Cardiac muscle cell (in vitro differentiated cells and primary cell): ENCODE data around the gene OR2G6. TPM values are rescaled to one million over a fixed set of nuclear protein-coding genes. Genes with fewer than 3 reads are reported as not detected.

Source experiments
- DNase-seq, 2 donors: peaks; one replicate each; pipeline versions ENCODE4 v3.0.0 to v3.0.0-alpha.2; 2010 to 2017; ENCODE audit warnings: low read depth in 1 of 2, low spot score in 1 of 2
- H3K27ac ChIP-seq: fragments of 200-600 bp; sonication (generic); 2 replicates; pipeline ENCODE4 v1.5.1; 2016
- H3K27me3 ChIP-seq: fragments of 200-600 bp; sonication (generic); 2 replicates; pipeline ENCODE4 v1.6.0; 2016; ENCODE audit warnings: control low read depth
- H3K36me3 ChIP-seq: fragments of 200-600 bp; sonication (generic); 2 replicates; pipeline ENCODE4 v1.5.1; 2016; ENCODE audit warnings: control low read depth
- H3K4me1 ChIP-seq: fragments of 200-600 bp; sonication (generic); 2 replicates; pipeline ENCODE4 v1.8.1; 2017; ENCODE audit warnings: low read depth, mild to moderate bottlenecking, mixed run types
- H3K4me3 ChIP-seq: fragments of 200-600 bp; sonication (generic); 2 replicates; pipeline ENCODE4 v1.5.1; 2016; ENCODE audit warnings: mild to moderate bottlenecking
- H3K9me3 ChIP-seq: fragments of 200-600 bp; sonication (generic); 2 replicates; pipeline ENCODE4 v1.5.1; 2017; ENCODE audit warnings: low read depth, mild to moderate bottlenecking, control low read depth
- polyA plus RNA-seq: library from polyadenylated mRNA; unstranded; fragments of >200 nt; fragmentation: Nextera tagmentation; extraction: Ambion mirVana; gene quantifications from 2 replicates; pipeline ENCODE4 v1.2.1, GENCODE V29; 2016
- total RNA-seq: library from RNA; depleted of rRNA; stranded (reverse); fragments of >200 nt; gene quantifications from 2 replicates; pipeline ENCODE4 v1.2.3, GENCODE V29; 2016
- TF ChIP-seq, protein P1 (sequence below): IDR thresholded peaks from 2 replicates; pipeline ENCODE4 v1.5.1; 2012; ENCODE audit warnings: low read depth, mild to moderate bottlenecking, low read length

OR2G6 gene
- total and polyA plus RNA-seq, 2 experiments from 2014 or later: not detected

DNA sequence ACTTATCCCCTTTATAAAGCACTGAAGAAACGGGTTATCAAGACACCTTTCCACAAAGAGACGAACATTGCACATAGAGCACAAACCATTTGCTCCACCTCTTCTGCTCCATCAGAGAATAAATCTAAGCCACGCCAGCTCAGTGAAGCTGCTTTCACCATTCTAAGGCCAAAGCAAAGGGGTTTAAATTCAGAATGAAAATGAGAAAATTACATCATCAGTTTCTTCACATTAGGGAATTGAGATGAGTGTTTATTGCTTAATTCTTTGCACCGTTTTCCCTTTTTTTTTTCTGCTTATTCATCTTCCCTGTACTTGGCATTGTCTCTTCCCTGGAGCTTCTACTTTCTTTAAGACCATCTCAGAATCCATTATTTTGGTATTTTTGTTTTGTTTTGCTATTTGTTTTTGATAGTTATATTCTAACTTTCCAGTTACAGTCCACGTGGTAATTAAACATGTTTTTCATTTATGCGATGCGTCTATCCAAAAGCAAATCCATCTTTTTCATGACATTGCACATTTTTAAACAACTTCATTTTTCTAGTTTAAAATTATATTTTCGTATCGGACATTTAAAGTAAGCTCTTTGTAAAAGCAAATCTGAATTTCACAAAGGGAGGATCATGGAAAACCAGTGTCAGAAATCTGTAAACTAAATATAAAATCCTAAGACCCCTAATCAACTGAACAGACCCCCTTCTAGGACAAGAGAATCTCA lies 68.5 kb downstream of the OR2G6 start:
- Histone ChIP-seq H3K4me1 (no peaks in the 10 kb centered on the region), H3K9me3 (no peaks in the 10 kb centered on the region), H3K4me3 (no peak overlapping the region), H3K36me3 (no peaks in the 10 kb centered on the region), H3K27ac (no peak overlapping the region), H3K27me3 (no peaks in the 10 kb centered on the region)
- no peak for DNase-seq
- TF ChIP-seq, protein P1, sequence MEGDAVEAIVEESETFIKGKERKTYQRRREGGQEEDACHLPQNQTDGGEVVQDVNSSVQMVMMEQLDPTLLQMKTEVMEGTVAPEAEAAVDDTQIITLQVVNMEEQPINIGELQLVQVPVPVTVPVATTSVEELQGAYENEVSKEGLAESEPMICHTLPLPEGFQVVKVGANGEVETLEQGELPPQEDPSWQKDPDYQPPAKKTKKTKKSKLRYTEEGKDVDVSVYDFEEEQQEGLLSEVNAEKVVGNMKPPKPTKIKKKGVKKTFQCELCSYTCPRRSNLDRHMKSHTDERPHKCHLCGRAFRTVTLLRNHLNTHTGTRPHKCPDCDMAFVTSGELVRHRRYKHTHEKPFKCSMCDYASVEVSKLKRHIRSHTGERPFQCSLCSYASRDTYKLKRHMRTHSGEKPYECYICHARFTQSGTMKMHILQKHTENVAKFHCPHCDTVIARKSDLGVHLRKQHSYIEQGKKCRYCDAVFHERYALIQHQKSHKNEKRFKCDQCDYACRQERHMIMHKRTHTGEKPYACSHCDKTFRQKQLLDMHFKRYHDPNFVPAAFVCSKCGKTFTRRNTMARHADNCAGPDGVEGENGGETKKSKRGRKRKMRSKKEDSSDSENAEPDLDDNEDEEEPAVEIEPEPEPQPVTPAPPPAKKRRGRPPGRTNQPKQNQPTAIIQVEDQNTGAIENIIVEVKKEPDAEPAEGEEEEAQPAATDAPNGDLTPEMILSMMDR: no peak

Other genes with a start within 250 kb of the OR2G6 start
- gene OR2T33, start 230.1 kb upstream of the OR2G6 start, total RNA-seq: 0.15 TPM in 1 of 2 replicates, not detected in the other
- 0.17 TPM in 1 of 2 replicates, not detected in the other for gene OR2T33, start 230.1 kb upstream of the OR2G6 start, polyA plus RNA-seq
- not detected in 2 replicates for gene OR2T12, start 204.6 kb upstream of the OR2G6 start, total RNA-seq
- not detected in 2 replicates for gene OR2T12, start 204.6 kb upstream of the OR2G6 start, polyA plus RNA-seq
- gene OR2M7, start 183.5 kb upstream of the OR2G6 start, total RNA-seq: not detected in 2 replicates
- gene OR2M7, start 183.5 kb upstream of the OR2G6 start, polyA plus RNA-seq: not detected in 2 replicates
- gene OR14C36, start 159.3 kb upstream of the OR2G6 start, total RNA-seq: not detected in 2 replicates
- gene OR14C36, start 159.3 kb upstream of the OR2G6 start, polyA plus RNA-seq: not detected in 2 replicates
- not detected in 2 replicates for gene OR2T4, start 146.4 kb upstream of the OR2G6 start, total RNA-seq
- not detected in 2 replicates for gene OR2T4, start 146.4 kb upstream of the OR2G6 start, polyA plus RNA-seq
- gene OR2T6, start 132.3 kb upstream of the OR2G6 start, total RNA-seq: not detected in 2 replicates
- not detected in 2 replicates for gene OR2T6, start 132.3 kb upstream of the OR2G6 start, polyA plus RNA-seq
- not detected in 2 replicates for gene OR2T1, start 105.0 kb upstream of the OR2G6 start, total RNA-seq
- gene OR2T1, start 105.0 kb upstream of the OR2G6 start, polyA plus RNA-seq: not detected in 2 replicates
- gene OR2T2, start 62.4 kb upstream of the OR2G6 start, total RNA-seq: not detected in 2 replicates
- gene OR2T2, start 62.4 kb upstream of the OR2G6 start, polyA plus RNA-seq: not detected in 2 replicates
- gene OR2T3, start 34.7 kb upstream of the OR2G6 start, total RNA-seq: not detected in 2 replicates
- gene OR2T3, start 34.7 kb upstream of the OR2G6 start, polyA plus RNA-seq: not detected in 2 replicates
- gene OR2T5, start 19.5 kb upstream of the OR2G6 start, total RNA-seq: not detected in 2 replicates
- gene OR2T5, start 19.5 kb upstream of the OR2G6 start, polyA plus RNA-seq: not detected in 2 replicates
- gene OR2T29, start 54.7 kb downstream of the OR2G6 start, total RNA-seq: not detected in 2 replicates
- not detected in 2 replicates for gene OR2T29, start 54.7 kb downstream of the OR2G6 start, polyA plus RNA-seq
- gene OR2T34, start 66.7 kb downstream of the OR2G6 start, total RNA-seq: not detected in 2 replicates
- not detected in 2 replicates for gene OR2T34, start 66.7 kb downstream of the OR2G6 start, polyA plus RNA-seq
- not detected in 2 replicates for gene OR2T10, start 89.6 kb downstream of the OR2G6 start, total RNA-seq
- gene OR2T10, start 89.6 kb downstream of the OR2G6 start, polyA plus RNA-seq: not detected in 2 replicates
- gene OR2T11, start 127.0 kb downstream of the OR2G6 start, total RNA-seq: not detected in 2 replicates
- gene OR2T11, start 127.0 kb downstream of the OR2G6 start, polyA plus RNA-seq: not detected in 2 replicates
- gene OR2T35, start 137.2 kb downstream of the OR2G6 start, total RNA-seq: not detected in 2 replicates
- gene OR2T35, start 137.2 kb downstream of the OR2G6 start, polyA plus RNA-seq: not detected in 2 replicates
- not detected in 2 replicates for gene OR2T27, start 147.5 kb downstream of the OR2G6 start, total RNA-seq
- gene OR2T27, start 147.5 kb downstream of the OR2G6 start, polyA plus RNA-seq: not detected in 2 replicates
- not detected in 2 replicates for gene OR14I1, start 194.7 kb downstream of the OR2G6 start, total RNA-seq
- gene OR14I1, start 194.7 kb downstream of the OR2G6 start, polyA plus RNA-seq: not detected in 2 replicates
- gene LYPD8, start 247.7 kb downstream of the OR2G6 start, total RNA-seq: not detected in 2 replicates
- gene LYPD8, start 247.7 kb downstream of the OR2G6 start, polyA plus RNA-seq: not detected in 2 replicates